A549 (cell line): ENCODE data around the gene TOR2A. TPM values are rescaled to one million over a fixed set of nuclear protein-coding genes. Genes with fewer than 3 reads are reported as not detected.

Experiments used
- ATAC-seq, 2 experiments: fragments of 200-7000 bp in 1 of 2; fragments of >200 bp in 1 of 2; cut with Nextera tagmentation in 1 of 2; cut with Tn5 transposase in 1 of 2; 3 replicates each; pipeline versions ENCODE4 v1.8.0 to v1.9.1; 2018 to 2020; ENCODE audit warnings: mild to moderate bottlenecking in 1 of 2, moderate library complexity in 1 of 2
- CTCF ChIA-PET: fragments of 300-600 bp; sonication (Branson Sonifier 250); formaldehyde crosslinking; extraction: SDS; loops from one replicate; lab custom pipeline; 2021; ENCODE audit warnings: antibody characterized with exemption, inconsistent platforms; lab: Yijun Ruan, JAX
- POLR2A ChIA-PET: fragments of 350-600 bp; formaldehyde crosslinking; extraction: SDS; loops from one replicate; lab custom pipeline; 2021; ENCODE audit warnings: antibody characterized with exemption, inconsistent platforms; lab: Yijun Ruan, JAX
- DNase-seq, 2 experiments: peaks; one replicate each; pipeline versions ENCODE4 v3.0.0 to v3.0.0-alpha.2; 2011 to 2016; ENCODE audit warnings: low read depth in 1 of 2, low spot score in 1 of 2
- FAIRE-seq: peaks from 2 replicates; lab custom pipeline; 2011; peaks lifted over from hg19 to GRCh38; lab: Jason Lieb, UNC
- H3K27ac ChIP-seq, 2 experiments: fragments of >200 bp; sonication (Bioruptor Twin); formaldehyde crosslinking; 3 replicates each; pipeline ENCODE4 v1.5.1; 2016 to 2017
- H3K4me1 ChIP-seq: fragments of >200 bp; sonication (Bioruptor Twin); formaldehyde crosslinking; 3 replicates; pipeline ENCODE4 v1.6.1; 2016
- H3K4me2 ChIP-seq: fragments of >200 bp; sonication (Bioruptor Twin); formaldehyde crosslinking; 3 replicates; pipeline ENCODE4 v1.6.1; 2016
- H3K4me3 ChIP-seq: fragments of >200 bp; sonication (Bioruptor Twin); formaldehyde crosslinking; 3 replicates; pipeline ENCODE4 v1.5.1; 2016
- H3K9me3 ChIP-seq: fragments of >200 bp; sonication (Bioruptor Twin); formaldehyde crosslinking; 3 replicates; pipeline ENCODE4 v1.6.1; 2016
- BHLHE40 ChIP-seq: IDR thresholded peaks from 2 replicates; pipeline ENCODE4 v1.6.1; 2012; ENCODE audit warnings: low read depth, low read length, inconsistent platforms
- CBX8 ChIP-seq: fragments of 200-600 bp; sonication (generic); IDR thresholded peaks from 2 replicates; pipeline ENCODE4 v1.6.1; 2016
- EHMT2 ChIP-seq: fragments of 200-600 bp; sonication (generic); IDR thresholded peaks from 2 replicates; pipeline ENCODE4 v1.6.1; 2016; ENCODE audit warnings: antibody characterized with exemption, low read depth, mild to moderate bottlenecking, moderate library complexity
- HMGXB4 ChIP-seq: fragments of 250-450 bp; sonication (Bioruptor Pico); IDR thresholded peaks from 2 replicates; pipeline ENCODE4 v1.5.0; 2021; ENCODE audit warnings: mild to moderate bottlenecking, moderate library complexity, borderline replicate concordance
- HOXA7 ChIP-seq: fragments of 250-450 bp; sonication (Bioruptor Pico); IDR thresholded peaks from 2 replicates; pipeline ENCODE4 v1.5.0; 2020; ENCODE audit warnings: mild to moderate bottlenecking, moderate library complexity
- HOXB5 ChIP-seq: fragments of 250-450 bp; sonication (Bioruptor Pico); IDR thresholded peaks from 2 replicates; pipeline ENCODE4 v1.5.0; 2020; ENCODE audit warnings: mild to moderate bottlenecking, moderate library complexity
- KDM1A ChIP-seq: fragments of 200-600 bp; sonication (generic); IDR thresholded peaks from 2 replicates; pipeline ENCODE4 v1.6.1; 2016; ENCODE audit warnings: low read depth, mild to moderate bottlenecking
- KDM5A ChIP-seq: fragments of 200-600 bp; sonication (generic); IDR thresholded peaks from 2 replicates; pipeline ENCODE4 v1.6.1; 2016; ENCODE audit warnings: antibody characterized with exemption, mild to moderate bottlenecking
- MAX ChIP-seq: IDR thresholded peaks from 2 replicates; pipeline ENCODE4 v1.6.1; 2012
- MAZ ChIP-seq: fragments of 150-350 bp; IDR thresholded peaks from 2 replicates; pipeline ENCODE4 v1.6.1; 2014; ENCODE audit warnings: antibody characterized with exemption, low read depth, low read length, borderline replicate concordance
- NFE2L2 ChIP-seq: fragments of 150-350 bp; conservative IDR thresholded peaks from 2 replicates; pipeline ENCODE4 v1.6.1; 2014; ENCODE audit warnings: low read length
- PHF8 ChIP-seq: fragments of 200-600 bp; sonication (generic); IDR thresholded peaks from 2 replicates; pipeline ENCODE4 v1.6.1; 2016; ENCODE audit warnings: low read depth, mild to moderate bottlenecking, antibody characterized with exemption, moderate library complexity, borderline replicate concordance
- RAD21 ChIP-seq, 2 experiments: fragments of >200 bp in 1 of 2; sonication (Bioruptor Twin) in 1 of 2; formaldehyde crosslinking in 1 of 2; IDR thresholded peaks in 1 of 2; conservative IDR thresholded peaks in 1 of 2; 2 replicates in 1 of 2; 3 replicates in 1 of 2; pipeline ENCODE4 v1.6.1; 2012 to 2018; ENCODE audit warnings: inconsistent platforms in 1 of 2
- TFCP2L1 ChIP-seq: fragments of 250-450 bp; sonication (Bioruptor Pico); IDR thresholded peaks from 2 replicates; pipeline ENCODE4 v1.5.0; 2021; ENCODE audit warnings: mild to moderate bottlenecking
- TP53 ChIP-seq: fragments of 250-450 bp; sonication (Bioruptor Pico); IDR thresholded peaks from 2 replicates; pipeline ENCODE4 v1.5.0; 2021; ENCODE audit warnings: mild to moderate bottlenecking, moderate library complexity
- ZC3H11A ChIP-seq: fragments of 450-650 bp; IDR thresholded peaks from 2 replicates; pipeline ENCODE4 v1.6.1; 2014; ENCODE audit warnings: antibody characterized with exemption, mild to moderate bottlenecking
- ZFP36 ChIP-seq: fragments of 450-650 bp; IDR thresholded peaks from 2 replicates; pipeline ENCODE4 v1.6.1; 2014; ENCODE audit warnings: borderline replicate concordance; ENCODE audit not compliant: partially characterized antibody
- ZSCAN20 ChIP-seq: fragments of 250-450 bp; sonication (Bioruptor Pico); IDR thresholded peaks from 2 replicates; pipeline ENCODE4 v1.8.0; 2022; ENCODE audit warnings: mild to moderate bottlenecking, moderate library complexity
- WGBS: methylation state at CpG from one replicate; pipeline ENCODE4 v1.1.6; 2017; ENCODE audit errors: missing lambda C conversion rate; 5-methylcytosine and 5-hydroxymethylcytosine counted together
- polyA plus RNA-seq, 4 experiments: library from polyadenylated mRNA; depleted of rRNA in 3 of 4; stranded (reverse); fragments of >200 nt; fragmentation: RNase III in 1 of 4; extraction: RNeasy Plus Mini Kit Qiagen cat#74134 plus additional on column Dnase treatment in 1 of 4; gene quantifications; 2 replicates in 3 of 4; 3 replicates in 1 of 4; pipeline ENCODE4 v1.2.3, GENCODE V29; 2011 to 2017
- TF ChIP-seq, protein P1 (sequence below): fragments of >200 bp; sonication (Bioruptor Twin); formaldehyde crosslinking; IDR thresholded peaks from 3 replicates; pipeline ENCODE4 v1.6.1; 2016

The TOR2A gene
- polyA plus RNA-seq, 2 of the 4 experiments (the other 2 are of a cell fraction): 4.9 to 9.6 TPM

- no peak for FAIRE-seq
- ChIA-PET POLR2A (no interaction called here), CTCF (interaction anchor here (1.3 to 15.5 kb wide), 7 partner anchors 16 to 357 kb away, joined by 3 to 157 read pairs (median 6); partner anchors contain the start of genes CDK9, SH2D3C and TOR2A)
- Histone ChIP-seq H3K4me2 (no peak overlapping the region), H3K4me1 (peaks cover 4% of the 10 kb centered on the region; the same call in 1 of the 3 replicates), H3K9me3 (no peaks in the 10 kb centered on the region), H3K27ac (no peak overlapping the region), H3K4me3 (no peak overlapping the region)
- no peak for DNase-seq
- TF ChIP-seq HOXA7 (CRISPR knock-in tag) (no peak), NFE2L2 (no peak), ZFP36 (no peak), BHLHE40 (no peak), KDM5A (no peak), TFCP2L1 (CRISPR knock-in tag) (no peak), PHF8 (no peak), ZC3H11A (no peak), MAZ (no peak), EHMT2 (no peak), TP53 (CRISPR knock-in tag) (no peak), CBX8 (no peak), HOXB5 (no peak), ZSCAN20 (CRISPR knock-in tag) (no peak)
- no peak for ATAC-seq
- WGBS: 62% methylated on average over 3 of the region's 3 CpGs
Measured at GRCh38 chr9:127767410-127767809, 32.3 kb upstream of the TOR2A start.

DNA sequence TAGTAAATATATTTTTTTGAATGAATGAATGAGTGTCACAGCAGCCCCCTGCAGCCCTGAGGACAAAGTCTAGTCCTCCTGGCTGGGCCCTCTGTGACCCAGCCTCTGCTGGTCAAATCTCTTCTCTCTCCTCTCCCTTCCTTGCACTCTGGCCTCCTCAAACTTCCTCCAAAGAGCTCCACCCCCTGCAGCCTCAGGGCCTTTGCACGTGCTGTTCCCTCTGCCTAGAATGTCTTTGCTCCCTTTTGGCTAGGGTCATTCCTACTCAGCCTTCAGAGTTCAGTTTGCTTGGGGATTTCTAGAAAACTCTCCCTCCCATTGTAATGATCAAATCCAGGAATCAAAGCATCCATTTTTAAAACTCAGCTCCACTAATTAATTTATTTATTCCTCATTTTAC lies 30.3 kb upstream of the TOR2A start:
- no peaks in the 10 kb centered on the region for H3K9me3 ChIP-seq
- ChIA-PET CTCF (interaction anchor here (1.3 to 15.5 kb wide), 6 partner anchors 11 to 175 kb away, joined by 3 to 157 read pairs (median 12); partner anchors contain the start of genes CDK9, SH2D3C and TOR2A), POLR2A (interaction anchor here (0.6 to 1.5 kb wide), 2 partner anchors 50 to 158 kb away, joined by 3 read pairs; partner anchors contain the start of genes PTRH1 and TTC16)
- FAIRE-seq (no peak), DNase-seq (no peak), ATAC-seq (no peak)
- no peak overlapping the region for H3K27ac ChIP-seq
- H3K4me1 ChIP-seq: no peaks in the 10 kb centered on the region
- H3K4me2 ChIP-seq: no peak overlapping the region
- TF ChIP-seq, protein P1, sequence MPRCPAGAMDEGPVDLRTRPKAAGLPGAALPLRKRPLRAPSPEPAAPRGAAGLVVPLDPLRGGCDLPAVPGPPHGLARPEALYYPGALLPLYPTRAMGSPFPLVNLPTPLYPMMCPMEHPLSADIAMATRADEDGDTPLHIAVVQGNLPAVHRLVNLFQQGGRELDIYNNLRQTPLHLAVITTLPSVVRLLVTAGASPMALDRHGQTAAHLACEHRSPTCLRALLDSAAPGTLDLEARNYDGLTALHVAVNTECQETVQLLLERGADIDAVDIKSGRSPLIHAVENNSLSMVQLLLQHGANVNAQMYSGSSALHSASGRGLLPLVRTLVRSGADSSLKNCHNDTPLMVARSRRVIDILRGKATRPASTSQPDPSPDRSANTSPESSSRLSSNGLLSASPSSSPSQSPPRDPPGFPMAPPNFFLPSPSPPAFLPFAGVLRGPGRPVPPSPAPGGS: no peak
- TF ChIP-seq KDM1A (no peak), HMGXB4 (CRISPR knock-in tag) (no peak)
- WGBS: 22% methylated on average over 1 of the region's 1 CpG
- H3K4me3 ChIP-seq: no peak overlapping the region

DNA sequence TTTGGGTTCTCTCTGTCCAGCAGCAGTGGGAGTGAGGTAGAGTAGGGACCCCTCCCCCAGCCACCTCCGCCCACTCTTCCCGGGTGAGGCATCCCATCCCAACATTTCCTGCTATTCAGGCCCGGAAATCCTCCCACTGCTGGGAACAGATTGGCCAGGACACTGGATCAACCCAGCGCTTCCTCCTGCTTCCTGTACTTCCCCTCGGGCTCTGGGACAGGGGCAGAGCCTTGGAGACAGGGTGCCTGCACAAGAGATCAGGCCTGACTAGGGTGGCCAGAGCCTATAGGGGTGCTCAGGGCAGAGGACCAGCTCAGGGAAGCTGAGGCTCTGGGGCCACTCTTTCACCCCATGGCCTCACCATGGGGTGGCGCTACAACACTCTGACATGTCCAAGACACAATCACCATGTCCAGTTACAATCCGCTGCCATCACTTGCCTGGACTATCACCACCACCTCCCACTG lies 28.9 kb upstream of the TOR2A start:
- POLR2A ChIA-PET: no interaction called here
- WGBS: 60% methylated on average over 7 of the region's 7 CpGs
- FAIRE-seq: no peak

More for the DNA sequence above, 28.9 kb upstream of the TOR2A start:
- ATAC-seq (peak; percentile 40 to 78; a peak in 4 of 6 replicates), DNase-seq (peak in 1 of 2 experiments; percentile 58)
- no peak overlapping the region for H3K4me3 ChIP-seq
- CTCF ChIA-PET: interaction anchor here (0.8 to 15.5 kb wide), 8 partner anchors 9 to 126 kb away, joined by 3 to 157 read pairs (median 8); partner anchors contain the start of genes CDK9, SH2D3C and TOR2A
- peak in 1 of 2 experiments; percentile 24; a peak in 1 of 5 replicates for TF ChIP-seq RAD21 (conservative IDR thresholded peaks at IDR 0.05 in 1 of 2, IDR thresholded peaks at IDR 0.05 in 1 of 2)
- no peak for TF ChIP-seq HMGXB4 (CRISPR knock-in tag)
- TF ChIP-seq MAX: no peak
- no peaks in the 10 kb centered on the region for H3K4me1 ChIP-seq
- no peak overlapping the region for H3K4me2 ChIP-seq
- no peak overlapping the region for H3K27ac ChIP-seq
- H3K9me3 ChIP-seq: no peaks in the 10 kb centered on the region
